NCI-H2107 (cell line): ENCODE measurements around the gene GPALPP1.
"Not testable (repeated sequence)": the region's sequence is repeated elsewhere in the genome, so short reads cannot be mapped to it uniquely, and the experiment has no call there.

Source experiments
- DNase-seq: peaks from one replicate; lab custom pipeline; 2025; lab: John Stamatoyannopoulos, UW

Gene GPALPP1, protein sequence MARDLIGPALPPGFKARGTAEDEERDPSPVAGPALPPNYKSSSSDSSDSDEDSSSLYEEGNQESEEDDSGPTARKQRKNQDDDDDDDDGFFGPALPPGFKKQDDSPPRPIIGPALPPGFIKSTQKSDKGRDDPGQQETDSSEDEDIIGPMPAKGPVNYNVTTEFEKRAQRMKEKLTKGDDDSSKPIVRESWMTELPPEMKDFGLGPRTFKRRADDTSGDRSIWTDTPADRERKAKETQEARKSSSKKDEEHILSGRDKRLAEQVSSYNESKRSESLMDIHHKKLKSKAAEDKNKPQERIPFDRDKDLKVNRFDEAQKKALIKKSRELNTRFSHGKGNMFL

DNA sequence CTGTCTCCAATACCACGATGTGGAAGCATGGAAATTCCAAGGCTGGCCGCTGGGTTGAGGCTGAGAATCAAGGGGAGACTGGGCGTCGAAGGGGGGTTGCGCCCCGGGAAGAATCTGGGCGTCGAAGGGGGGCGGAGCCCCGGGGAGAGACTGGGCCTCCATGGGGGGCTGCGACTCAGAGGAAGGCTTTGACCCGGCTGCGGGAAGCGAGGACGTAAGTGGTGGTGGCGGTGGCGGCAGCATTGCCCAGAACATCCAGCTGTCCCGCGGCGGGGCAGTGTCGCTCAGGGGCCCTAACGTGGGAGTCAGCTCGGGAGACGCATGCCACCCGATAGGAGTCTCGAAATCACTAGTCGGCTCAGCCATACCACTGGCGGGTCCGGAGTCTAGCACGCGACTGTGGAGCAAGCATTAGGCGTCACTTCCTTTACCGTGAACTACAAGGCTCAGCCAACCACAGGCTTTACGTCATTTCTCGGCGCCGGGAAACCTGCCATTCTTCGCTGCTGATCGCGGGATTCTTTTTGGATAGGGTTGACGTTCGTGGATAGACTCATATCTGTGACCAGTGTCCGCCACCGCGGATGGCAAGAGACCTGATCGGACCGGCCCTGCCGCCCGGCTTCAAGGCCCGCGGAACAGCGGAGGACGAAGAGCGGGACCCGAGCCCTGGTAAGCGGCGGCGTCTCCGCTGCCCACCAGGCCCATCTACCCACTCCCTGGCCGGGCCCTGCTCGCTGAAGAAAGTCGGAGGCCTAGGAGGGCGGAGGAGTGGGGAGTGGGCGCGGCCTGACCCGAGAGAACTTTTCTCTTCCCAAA lies at the start of gene GPALPP1, which contains the start of gene NUFIP1:
Gene GPALPP1 (plus strand): TSS at position 468 of the 819 bp plus-strand sequence. CDS start 117 bp downstream, at position 585.
Gene NUFIP1 (minus strand): TSS at position 401 of the 819 bp plus-strand sequence. CDS start 35 bp downstream, at position 366.
- peak; percentile 87 for DNase-seq

DNA sequence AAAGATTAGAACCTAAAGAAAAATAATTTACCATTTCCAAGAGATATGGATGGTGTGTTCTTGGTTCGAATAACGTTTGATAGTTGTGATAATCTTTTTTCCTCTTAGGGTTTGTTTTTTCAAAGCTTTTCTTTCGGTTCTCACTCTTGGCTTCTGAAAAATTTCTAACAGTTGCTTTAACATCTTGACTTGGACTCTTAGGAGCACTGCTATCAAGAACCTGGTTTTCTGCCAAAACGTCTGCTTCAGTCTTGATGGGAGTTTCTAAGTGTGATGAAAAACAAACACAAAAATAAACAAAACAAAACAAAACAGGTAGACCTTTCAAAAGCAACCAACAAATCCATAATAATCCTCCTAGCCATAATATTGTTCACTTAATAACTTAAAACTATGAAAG lies 45.9 kb upstream of the GPALPP1 start:
- DNase-seq, result not testable (repeated sequence)

DNA sequence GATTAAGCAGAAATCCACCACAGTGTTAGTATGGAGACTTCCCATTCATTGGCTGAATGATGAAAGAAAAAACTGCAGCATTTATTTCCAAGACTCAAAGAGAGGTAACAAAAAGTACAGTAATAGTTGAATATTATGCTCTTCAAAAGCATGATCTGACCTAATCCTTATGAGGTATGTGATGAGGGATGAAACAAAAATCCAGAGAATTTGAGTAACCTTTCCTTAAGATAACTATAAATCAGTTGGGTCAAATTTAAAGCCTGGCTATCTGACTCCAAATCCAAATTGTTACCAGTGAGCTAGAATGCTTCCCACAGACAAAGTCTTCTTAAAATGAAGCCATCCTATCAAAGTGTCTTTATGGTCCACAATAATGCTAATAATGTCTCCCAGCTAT lies 38.2 kb upstream of the GPALPP1 start:
- no peak for DNase-seq

DNA sequence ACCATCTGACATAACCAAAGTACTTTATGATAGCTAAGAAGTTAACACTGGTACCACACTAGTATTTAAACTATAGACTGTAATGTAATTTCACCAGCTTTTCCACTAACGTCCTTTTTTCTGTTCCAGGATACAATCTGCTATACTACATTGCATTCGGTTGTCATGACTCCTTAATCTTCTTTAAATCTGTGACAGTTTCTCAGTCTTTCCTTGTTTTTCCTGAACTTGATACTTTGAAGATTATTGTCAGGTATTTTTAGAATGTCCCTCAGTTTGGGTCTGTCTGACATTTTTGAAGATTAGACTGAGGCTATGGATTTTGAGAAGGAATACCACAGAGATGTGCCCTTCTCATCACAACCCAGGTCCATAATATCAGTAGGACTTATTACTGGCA lies 36.7 kb upstream of the GPALPP1 start:
- no peak for DNase-seq

DNA sequence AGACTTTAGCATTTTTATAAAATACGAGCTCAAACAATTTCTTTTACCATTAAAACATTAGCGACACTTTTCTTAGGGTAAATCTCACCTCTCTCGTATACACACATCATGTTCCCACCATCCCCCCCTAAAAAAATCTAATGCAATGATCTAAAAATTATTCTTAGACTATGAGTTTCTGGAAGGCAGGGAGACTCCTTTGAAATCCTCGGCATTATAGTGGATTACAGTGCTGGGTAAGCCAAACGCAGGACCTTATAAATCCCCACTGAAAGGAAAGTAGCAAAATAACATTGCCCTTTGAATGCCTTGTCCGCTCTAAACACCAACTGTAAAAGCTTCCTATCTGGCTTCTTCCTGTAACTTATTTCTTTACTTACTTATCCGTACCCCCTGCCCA lies 35.1 kb upstream of the GPALPP1 start:
- DNase-seq, result no peak

DNA sequence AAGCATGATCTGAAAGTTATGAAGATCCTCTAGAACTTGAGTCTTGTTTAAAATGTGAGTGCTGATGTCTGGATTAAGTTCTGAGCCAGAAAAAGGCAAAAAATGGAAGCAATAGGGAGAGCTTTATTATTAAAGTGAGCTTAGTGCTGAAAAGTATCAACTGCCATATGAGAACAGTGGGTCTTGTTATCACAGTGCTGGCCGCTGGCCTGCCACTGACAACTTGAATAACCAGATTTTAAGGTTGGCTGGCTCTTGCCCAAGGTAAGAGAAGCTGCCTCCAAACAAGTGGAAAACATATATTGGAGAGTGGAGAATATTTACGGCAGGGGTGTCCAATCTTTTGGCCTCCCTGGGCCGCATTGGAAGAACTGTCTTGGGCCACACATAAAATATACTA lies 33.9 kb upstream of the GPALPP1 start:
- no peak for DNase-seq

DNA sequence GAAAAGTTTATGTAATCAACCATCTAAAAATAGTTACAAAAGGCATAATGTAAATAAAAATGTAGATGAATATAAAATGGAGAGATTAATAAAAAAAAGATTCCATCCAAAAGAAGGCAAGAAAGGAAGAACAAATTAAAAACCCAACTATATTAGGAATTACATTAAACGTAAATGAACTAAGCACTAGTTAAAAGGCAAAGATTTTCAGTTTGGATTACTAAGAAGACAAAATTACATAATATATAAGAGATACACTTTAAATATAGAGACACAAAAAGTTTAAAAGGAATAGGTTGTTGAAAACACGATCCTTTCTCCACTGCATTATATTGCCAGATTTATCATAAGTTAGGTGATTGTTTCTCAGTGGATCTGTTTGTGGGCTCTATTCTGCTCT lies 27.3 kb upstream of the GPALPP1 start:
- DNase-seq, result no peak

DNA sequence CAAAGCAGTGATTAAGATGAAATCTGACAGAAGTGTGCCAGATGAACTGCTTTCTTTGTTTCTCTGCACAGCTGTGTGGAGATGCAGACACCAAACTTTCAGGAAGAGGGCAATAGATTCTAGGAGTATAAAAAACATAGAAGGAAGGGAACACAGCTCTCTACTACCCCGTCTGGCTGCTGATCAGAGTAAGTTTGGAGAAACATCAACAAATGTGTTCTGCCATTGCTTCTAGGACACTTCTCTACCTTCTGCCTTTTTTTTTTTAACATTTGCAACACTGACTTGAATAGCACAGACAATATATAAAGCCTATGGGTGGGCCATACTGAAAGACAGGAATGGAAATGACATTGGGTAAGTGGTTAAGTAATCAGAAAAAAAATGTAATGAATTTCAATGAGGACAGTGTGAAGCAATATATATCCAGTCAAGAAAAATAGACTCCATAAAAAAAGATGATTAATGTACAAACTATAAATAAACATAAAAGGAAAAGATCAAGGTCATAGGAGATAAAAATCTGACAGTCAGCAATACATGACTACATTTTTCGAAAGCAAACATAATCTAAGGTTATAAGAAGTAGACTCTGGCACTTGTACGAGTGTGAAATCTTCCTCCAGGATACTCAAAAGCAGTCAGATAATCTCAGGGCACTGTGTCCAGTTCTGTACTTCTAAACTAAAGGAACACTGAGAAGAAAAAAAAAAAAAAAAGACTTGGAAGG lies 21.5 kb upstream of the GPALPP1 start:
- DNase-seq, result no peak

DNA sequence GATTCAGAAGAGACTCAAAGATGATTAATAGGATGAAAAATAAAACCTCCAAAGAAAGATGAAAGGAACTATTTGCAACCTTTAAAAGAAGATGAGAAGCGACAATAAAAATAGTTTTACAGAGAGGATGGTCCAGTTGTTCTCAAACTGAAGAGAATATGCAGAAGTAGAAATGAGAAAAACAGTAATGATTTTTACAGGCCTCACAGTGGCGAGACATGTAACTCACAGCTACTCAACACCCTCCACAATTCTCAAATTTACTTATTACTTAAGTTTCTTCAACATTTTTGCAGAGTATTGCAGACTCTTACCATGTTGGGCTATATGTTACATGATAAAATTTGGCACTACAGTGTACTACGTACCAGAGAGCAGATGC lies 20.9 kb upstream of the GPALPP1 start:
- no peak for DNase-seq

DNA sequence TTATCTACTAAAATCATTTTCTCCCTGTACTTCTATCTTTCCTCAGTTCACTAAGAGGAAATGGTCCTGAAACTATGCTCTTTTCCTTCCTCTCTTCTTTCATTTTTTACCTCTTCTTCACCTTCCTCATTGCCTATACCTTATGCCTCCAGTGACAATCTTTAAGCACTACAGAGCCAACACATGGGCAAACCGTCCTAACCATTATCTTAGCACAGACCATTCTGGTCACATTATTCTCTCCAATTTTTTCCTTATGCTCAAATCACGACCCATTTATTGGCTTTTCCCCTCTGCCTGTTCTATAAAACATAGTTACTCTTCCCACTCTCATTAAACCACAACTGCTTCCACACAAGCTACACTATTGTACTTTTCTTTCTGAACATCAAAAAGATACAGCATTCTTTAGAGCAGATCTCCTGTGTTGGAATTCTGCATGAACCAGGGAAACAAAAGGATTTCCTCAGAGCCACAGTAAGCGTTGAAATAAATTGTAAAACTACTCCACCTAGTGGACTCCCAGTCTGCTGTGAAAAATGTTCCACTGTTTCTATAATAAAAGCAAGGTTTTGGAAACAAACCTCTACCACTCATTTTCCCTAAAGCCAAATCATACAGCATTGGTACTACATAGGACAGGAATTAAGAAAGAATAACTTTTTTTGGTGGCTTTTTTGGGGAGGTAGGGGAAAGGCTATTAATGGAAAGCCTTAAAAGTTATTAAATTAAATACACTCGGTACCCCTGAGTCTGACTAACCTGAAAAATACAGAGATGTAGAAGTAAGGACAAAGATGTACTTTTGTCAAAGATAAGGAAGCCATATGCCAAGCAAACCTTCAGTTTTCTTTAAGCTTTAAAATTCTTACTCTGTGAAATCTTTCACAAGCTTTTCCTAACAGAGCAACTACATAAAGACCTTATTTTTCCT lies 19.5 kb upstream of the GPALPP1 start:
- DNase-seq, result no peak

DNA sequence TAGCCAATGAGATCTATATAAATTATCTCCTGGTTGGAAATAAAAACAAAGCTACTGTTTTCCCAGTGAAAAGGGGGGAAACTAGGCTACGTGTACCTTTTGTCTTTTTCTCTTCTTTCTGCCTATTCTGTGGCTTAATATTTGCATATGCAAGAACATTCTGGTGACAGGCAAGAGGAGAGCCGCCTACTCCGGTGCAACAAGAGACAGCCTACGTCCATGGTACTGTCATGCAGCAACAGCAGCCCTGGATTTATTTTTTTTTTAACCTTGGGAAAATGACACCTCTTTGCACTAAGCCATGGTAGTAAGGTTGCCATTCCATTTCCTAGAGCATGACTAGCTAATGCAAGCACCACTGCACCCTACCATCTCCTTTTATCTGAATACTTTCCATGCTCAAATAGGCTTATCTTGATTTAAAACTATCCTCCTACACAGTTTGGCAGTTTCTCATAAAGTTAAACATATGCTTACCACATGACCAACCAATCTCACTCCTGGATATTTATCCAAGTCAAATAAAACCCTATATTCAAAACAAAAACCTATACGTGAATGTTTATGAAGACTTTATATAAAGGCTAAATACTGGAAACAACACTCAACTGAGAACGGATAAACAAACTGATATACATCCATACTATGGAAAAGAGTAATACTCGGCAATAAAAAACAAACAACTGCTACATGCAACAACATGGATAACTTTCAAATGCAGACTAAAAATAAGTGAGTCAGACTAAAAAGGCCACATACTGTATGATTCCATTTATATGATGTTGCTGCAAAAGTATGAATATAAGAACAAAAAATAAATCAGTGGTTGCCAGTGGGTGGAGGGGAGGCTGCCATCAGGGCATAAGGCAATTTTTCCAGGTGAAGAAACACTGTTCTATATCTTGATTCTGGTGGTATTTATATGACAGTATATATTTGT lies 17.4 kb upstream of the GPALPP1 start:
- DNase-seq, result no peak

DNA sequence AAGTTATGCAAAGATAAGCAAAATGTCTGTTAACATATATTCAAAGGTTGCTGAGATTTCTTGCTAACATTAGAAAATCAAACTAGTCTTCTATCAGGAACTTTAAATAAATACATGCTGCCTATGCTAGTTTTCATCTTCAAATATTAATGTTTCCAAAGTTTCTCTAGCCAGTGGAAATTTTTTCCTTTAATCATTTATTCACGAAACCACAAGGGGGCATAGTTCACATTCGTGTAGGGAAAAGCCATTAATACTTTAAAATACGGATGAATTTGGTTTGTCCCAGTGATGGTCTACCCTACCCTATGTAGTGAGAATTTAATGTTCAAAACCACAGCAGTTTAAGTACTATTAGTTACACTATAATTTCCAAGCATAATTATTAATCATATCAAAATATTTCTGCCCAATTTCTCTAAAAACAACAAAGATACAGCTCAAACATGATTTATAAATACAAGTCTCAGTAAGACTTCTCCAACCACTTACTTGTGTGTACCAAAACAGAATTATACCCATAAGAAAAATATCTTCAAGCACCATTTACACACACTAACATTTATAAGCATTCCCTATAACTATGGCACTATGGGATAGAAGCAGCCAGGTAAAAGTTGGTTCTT lies 16.3 kb upstream of the GPALPP1 start:
- DNase-seq, result peak; percentile 2

DNA sequence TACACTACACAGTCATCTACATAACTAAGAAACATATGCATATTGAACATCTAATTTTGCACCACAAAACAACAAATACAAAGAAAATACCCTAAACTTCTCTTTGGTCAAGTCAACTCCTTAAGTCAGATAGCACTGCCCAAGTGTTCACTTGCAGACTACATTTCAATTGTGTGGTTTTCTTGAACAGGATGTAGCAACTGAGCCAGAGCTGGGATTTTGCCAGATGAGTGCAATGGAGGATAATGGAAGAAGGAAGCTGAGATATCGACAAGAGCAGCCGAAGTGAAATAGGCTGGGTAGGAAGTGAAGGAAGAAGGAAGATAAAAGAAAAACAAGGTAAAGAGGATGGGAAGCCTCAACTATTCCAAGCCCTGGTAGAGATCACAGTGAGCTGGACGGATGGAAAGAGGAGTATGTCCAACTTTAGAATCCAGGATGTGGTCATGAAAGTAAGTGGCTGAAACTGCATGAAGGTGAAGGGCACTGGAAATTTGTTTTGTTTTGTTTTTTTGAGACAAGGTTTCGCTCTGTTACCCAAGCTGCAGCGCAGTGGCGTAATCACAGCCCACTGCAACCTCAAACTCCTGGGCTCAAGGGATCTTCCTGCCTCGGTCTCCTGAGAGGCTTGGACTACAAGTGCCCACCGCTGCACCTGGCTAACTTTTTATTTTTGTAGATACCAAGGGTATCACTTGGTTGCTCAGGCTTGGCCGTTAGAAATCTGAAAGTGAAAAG lies 15.1 kb upstream of the GPALPP1 start:
- DNase-seq, result no peak

DNA sequence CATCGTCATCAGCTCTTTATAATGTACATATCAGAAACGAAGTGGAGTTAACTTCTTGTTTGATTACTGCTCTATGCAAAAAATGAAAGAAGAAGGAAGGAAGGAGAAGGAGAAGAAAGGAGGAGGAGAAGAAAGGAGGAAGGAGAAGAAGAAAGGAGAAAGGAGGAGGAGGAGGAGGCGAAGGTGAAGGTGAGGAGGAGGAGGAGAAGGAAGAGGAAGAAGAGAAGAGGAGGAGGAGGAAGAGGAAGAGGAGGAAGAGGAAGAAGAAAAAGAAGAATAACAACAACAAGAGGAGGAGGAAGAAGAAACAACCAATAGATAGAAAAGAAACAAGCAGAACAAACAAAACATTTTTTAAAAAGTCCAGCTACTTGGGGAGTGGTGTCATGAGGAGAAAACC lies 13.1 kb upstream of the GPALPP1 start:
- DNase-seq, result no peak

DNA sequence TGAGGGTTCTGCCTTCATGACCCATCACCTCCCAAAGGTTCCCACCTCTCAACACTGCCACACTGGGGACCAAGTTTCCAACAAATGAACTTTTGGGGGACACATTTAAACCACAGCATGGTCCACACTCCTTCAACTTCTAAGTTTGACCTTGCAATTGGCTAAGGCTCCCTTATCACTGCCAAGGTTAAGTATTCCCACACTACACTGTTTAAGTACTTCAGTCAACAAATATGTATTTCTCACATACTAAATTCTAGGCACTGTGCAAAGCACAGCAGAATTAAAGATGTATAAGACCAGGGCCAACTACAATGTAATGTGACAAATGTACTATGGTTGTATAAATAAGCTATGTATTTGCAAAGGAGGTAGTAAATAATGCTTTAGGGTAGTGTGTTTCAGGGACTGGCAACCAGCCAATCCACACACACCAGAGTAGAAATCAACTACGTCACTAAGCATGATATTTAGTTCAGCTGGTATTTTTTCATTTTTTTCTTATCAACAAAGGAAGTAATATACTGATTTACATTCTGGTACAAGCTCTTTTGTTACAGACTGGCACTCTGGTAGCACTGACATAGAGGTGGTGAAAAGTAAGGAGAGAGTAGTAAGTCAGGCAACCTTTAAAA lies 12.3 kb upstream of the GPALPP1 start:
- DNase-seq, result no peak

DNA sequence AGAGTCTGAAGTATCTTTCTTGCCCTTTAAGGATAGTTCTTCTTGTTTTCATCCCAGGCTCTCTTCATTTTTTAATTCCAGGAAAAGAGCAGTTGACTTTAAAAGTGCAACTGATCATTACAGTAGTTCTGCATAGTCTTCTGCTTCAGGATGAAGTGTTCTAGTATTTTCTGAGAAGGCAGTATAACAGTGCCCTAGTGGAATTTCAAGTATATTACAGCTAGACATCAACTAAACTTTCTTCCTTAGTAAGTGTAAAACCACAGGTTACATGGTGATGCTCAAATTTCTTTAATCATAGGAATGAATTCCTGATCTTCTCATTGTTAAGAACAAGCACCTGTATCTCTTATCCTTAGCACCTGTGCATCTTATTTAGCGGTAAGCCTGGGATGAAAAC lies 11.0 kb upstream of the GPALPP1 start:
- DNase-seq, result no peak

DNA sequence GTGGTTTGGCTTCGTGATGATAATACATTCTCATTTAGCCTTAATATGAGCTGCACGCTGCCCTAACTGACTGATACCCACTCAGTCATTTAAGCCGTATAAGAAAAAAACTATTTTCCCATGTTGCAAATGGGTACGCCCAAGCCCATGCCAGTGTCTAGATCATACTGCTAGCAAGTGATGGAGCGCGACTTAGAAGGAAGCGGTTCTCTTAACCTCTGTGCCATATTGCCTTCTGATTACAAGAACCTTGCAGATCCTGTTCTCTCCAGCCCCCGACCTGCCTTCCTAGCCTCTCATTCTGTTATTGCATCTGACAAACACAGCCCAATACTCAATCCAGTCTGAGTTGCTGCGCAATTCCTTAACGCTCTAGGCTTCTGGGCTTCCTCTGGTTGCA lies 603 bp downstream of the GPALPP1 start:
- no peak for DNase-seq

DNA sequence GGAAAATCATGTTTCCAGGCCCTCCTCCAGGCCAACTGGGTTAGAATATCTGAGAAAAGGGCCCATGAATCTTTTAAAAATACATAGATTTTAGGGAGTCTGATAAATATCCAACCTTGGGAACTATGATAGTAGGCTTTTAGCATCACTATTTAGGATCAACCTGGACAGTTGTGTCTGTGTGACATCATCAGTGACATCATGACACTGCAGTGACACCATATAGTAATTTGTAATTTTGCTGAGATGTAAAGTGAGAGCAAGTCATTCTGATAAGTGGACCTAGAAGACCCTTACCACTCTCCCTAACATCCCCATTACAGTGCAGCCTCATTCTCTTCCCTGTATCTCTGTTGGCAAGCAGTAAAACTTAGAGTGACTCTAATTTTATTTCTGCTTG lies 14.1 kb downstream of the GPALPP1 start:
- DNase-seq, result no peak

DNA sequence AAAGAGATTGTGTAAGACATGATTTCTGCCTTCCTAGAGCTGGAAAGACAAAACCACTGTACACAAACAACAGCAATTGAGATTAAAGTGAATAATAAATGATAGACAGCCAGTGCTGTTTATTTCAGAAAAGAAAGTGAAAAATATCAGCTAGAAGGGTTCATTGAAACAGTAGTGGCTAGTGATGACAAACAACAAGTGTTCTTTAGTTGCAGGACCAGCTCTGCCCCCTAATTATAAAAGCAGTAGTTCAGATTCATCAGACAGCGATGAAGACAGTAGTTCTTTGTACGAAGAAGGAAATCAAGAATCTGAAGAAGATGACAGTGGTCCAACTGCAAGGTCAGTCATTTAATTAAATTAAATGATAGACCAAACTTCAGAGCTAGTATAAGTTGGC lies 14.8 kb downstream of the GPALPP1 start:
- DNase-seq, result no peak
